Fibroblast of mammary gland (primary cell): ENCODE measurements around the gene NCBP2.

Source experiments
- DNase-seq: peaks from one replicate; pipeline ENCODE4 v3.0.0-alpha.2; 2010; ENCODE audit warnings: low read depth
- H3K4me3 ChIP-seq: 2 replicates; pipeline ENCODE4 v1.5.1; 2011; ENCODE audit warnings: low read depth, mild to moderate bottlenecking, low read length, moderate library complexity; ENCODE audit not compliant: control insufficient read depth
- CTCF ChIP-seq: conservative IDR thresholded peaks from 2 replicates; pipeline ENCODE4 v1.5.1; 2011; ENCODE audit warnings: low read depth, low read length, inconsistent platforms; ENCODE audit not compliant: control insufficient read depth, insufficient read depth

Gene NCBP2

GRCh38 chr3:196914866-196915265 is 27.5 kb downstream of the NCBP2 start:
- no peak for TF ChIP-seq CTCF
- no peak overlapping the region for H3K4me3 ChIP-seq
- DNase-seq, result no peak

GRCh38 chr3:196903740-196904139 is 38.6 kb downstream of the NCBP2 start:
- H3K4me3 ChIP-seq, result no peak overlapping the region
- no peak for TF ChIP-seq CTCF
- no peak for DNase-seq

- DNase-seq, result no peak
- no peak overlapping the region for H3K4me3 ChIP-seq
- no peak for TF ChIP-seq CTCF
Observed at GRCh38 chr3:196902296-196902695, 40.0 kb downstream of the NCBP2 start.

GRCh38 chr3:196901768-196902167 is 40.6 kb downstream of the NCBP2 start:
- no peak overlapping the region for H3K4me3 ChIP-seq
- no peak for TF ChIP-seq CTCF
- DNase-seq, result no peak

- no peak for TF ChIP-seq CTCF
- DNase-seq, result no peak
- no peak overlapping the region for H3K4me3 ChIP-seq
Observed at GRCh38 chr3:196896229-196896628, 46.1 kb downstream of the NCBP2 start.

GRCh38 chr3:196894557-196895295 is 47.6 kb downstream of the NCBP2 start:
- DNase-seq, result no peak
- TF ChIP-seq CTCF, result no peak
- H3K4me3 ChIP-seq, result no peak overlapping the region
